ENCODE results near the gene WAS. TPM values are rescaled to one million over a fixed set of nuclear protein-coding genes. Genes with fewer than 3 reads are reported as not detected.
A peak's percentile ranks its signal among the peaks of the same experiment; 100 is the strongest.

The WAS gene
- total and polyA plus RNA-seq, 2 donors (not counting 1 experiment from before 2014, with no cell fraction given): 88.7 to 98.0 TPM

DNA sequence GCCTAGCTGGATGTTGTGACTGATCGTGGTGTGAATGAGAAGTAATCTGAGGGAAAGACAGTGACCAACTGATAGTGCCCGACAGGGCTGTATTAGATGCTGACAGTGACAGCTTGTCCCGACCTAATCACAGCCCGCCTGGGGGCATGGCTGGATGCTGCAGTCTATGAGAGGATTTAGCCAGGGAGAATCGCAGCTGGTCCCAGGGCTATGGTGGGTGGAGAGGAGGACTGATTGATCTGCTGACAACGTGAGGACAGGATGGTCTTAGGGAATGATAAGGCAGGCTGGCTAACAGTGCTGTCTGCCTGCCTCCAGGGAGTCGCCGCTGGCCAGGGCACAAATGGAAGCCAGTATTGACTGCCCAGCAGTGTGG lies 12.3 kb downstream of the WAS start:
- H3K27me3 Mint-ChIP-seq: no peaks in the 10 kb centered on the region
- no peak for ATAC-seq (ENCODE audit: low read depth)
- peak overlapping the region; percentile 79 for H3K4me2 ChIP-seq (replicated peaks; ENCODE audit: low read depth, low read length, poor library complexity, severe bottlenecking)
- peak overlapping the region; percentile 81 for H2AFZ ChIP-seq (ENCODE audit: insufficient read depth, low read depth, low read length, poor library complexity, severe bottlenecking)
- 5% methylated on average over 4 of the region's 8 CpGs for WGBS (ENCODE audit: insufficient coverage)
- no peaks in the 10 kb centered on the region for H3K9me3 ChIP-seq (ENCODE audit: control extremely low read depth in 1 of 3, control insufficient read depth in 2 of 3, insufficient read depth in 1 of 3, low read length in 2 of 3)
- H3K79me2 ChIP-seq (ENCODE audit: control insufficient read depth, insufficient read depth, low read length): peaks cover 7% of the 10 kb centered on the region
- no peaks in the 10 kb centered on the region for H3K9me3 Mint-ChIP-seq (ENCODE audit: insufficient read depth)
- intact Hi-C loops (cut with micrococcal nuclease): loop anchor here (1.0 to 5.0 kb wide), 9 partner anchors 13 to 215 kb away; partner anchors contain the start of genes HDAC6, SLC35A2, TBC1D25 and WAS
- TF ChIP-seq EZH2 (IDR thresholded peaks at IDR 0.05; ENCODE audit: borderline replicate concordance, insufficient read depth, low read depth, low read length, poor library complexity, severe bottlenecking): no peak
- no peak for TF ChIP-seq CTCF (IDR thresholded peaks at IDR 0.05)
- DNase-seq: no peak
- peak overlapping the region; percentile 93 for H3K27ac Mint-ChIP-seq
- ChIA-PET CTCF (interaction anchor here (1.2 to 2.1 kb wide), 2 partner anchors 13 to 48 kb away, joined by 4 to 7 read pairs; no protein-coding TSS in a partner anchor), POLR2A (interaction anchor here (1.3 to 1.6 kb wide), 2 partner anchors 12 to 41 kb away, joined by 4 to 7 read pairs; partner anchors contain the start of gene WAS)
- H3K4me1 ChIP-seq (ENCODE audit: control insufficient read depth in 2 of 2, insufficient read depth in 2 of 2, low read length in 2 of 2): peaks cover 7 to 16% of the 10 kb centered on the region in 2 donors
- H3K9ac ChIP-seq (ENCODE audit: low read length): peak overlapping the region; percentile 72
- no peaks in the 10 kb centered on the region for H4K20me1 ChIP-seq (ENCODE audit: control insufficient read depth, insufficient read depth, low read length, poor library complexity, severe bottlenecking)
- H3K4me1 Mint-ChIP-seq: peaks cover 16% of the 10 kb centered on the region
- peak overlapping the region; percentile 63 to 85 for H3K27ac ChIP-seq (ENCODE audit: low read length in 2 of 2)
- H3K4me3 Mint-ChIP-seq: peak overlapping the region; percentile 92
- peak overlapping the region; percentile 13 to 63 (median 60) for H3K4me3 ChIP-seq (ENCODE audit: control extremely low read depth in 1 of 5, extremely low read depth in 1 of 5, insufficient read depth in 1 of 5, low read depth in 2 of 5, low read length in 4 of 5)
- no peaks in the 10 kb centered on the region for H3K27me3 ChIP-seq (replicated peaks in 1 of 4; ENCODE audit: control extremely low read depth in 1 of 4, control insufficient read depth in 3 of 4, insufficient read depth in 4 of 4, low read length in 3 of 4)
- H3K36me3 ChIP-seq (replicated peaks in 1 of 2; ENCODE audit: control extremely low read depth in 1 of 2, control insufficient read depth in 1 of 2, extremely low read depth in 1 of 2, insufficient read depth in 2 of 2, low read length in 1 of 2): peaks cover 0 to 4% of the 10 kb centered on the region in 2 experiments

GRCh38 chrX:48696301-48696908 lies 12.8 kb downstream of the WAS start, which contains the start of gene SUV39H1:
TSS of gene SUV39H1 (plus strand) at chrX:48696734. CDS start at chrX:48696785, 51 bp downstream.
- under 1% methylated on average over 48 of the region's 66 CpGs for WGBS (ENCODE audit: insufficient coverage)

More at GRCh38 chrX:48696301-48696908, 12.8 kb downstream of the WAS start, which contains the start of gene SUV39H1:
- Mint-ChIP-seq H3K4me1 (peaks cover 16% of the 10 kb centered on the region), H3K4me3 (peak within 1 kb of the TSS; percentile 92), H3K27ac (peak within 1 kb of the TSS; percentile 93), H3K27me3 (no peaks in the 10 kb centered on the region), H3K9me3 (ENCODE audit: insufficient read depth) (no peaks in the 10 kb centered on the region)
- Histone ChIP-seq H3K9ac (ENCODE audit: low read length) (peak within 1 kb of the TSS; percentile 72), H4K20me1 (ENCODE audit: control insufficient read depth, insufficient read depth, low read length, poor library complexity, severe bottlenecking) (no peaks in the 10 kb centered on the region), H2AFZ (ENCODE audit: insufficient read depth, low read depth, low read length, poor library complexity, severe bottlenecking) (peak within 1 kb of the TSS; percentile 81), H3K4me2 (replicated peaks; ENCODE audit: low read depth, low read length, poor library complexity, severe bottlenecking) (peak within 1 kb of the TSS; percentile 79), H3K9me3 (ENCODE audit: control extremely low read depth in 1 of 3, control insufficient read depth in 2 of 3, insufficient read depth in 1 of 3, low read length in 2 of 3) (no peaks in the 10 kb centered on the region), H3K36me3 (replicated peaks in 1 of 2; ENCODE audit: control extremely low read depth in 1 of 2, control insufficient read depth in 1 of 2, extremely low read depth in 1 of 2, insufficient read depth in 2 of 2, low read length in 1 of 2) (peaks cover 0 to 6% of the 10 kb centered on the region in 2 experiments), H3K4me1 (ENCODE audit: control insufficient read depth in 2 of 2, insufficient read depth in 2 of 2, low read length in 2 of 2) (peaks cover 7 to 16% of the 10 kb centered on the region in 2 donors), H3K4me3 (ENCODE audit: control extremely low read depth in 1 of 5, extremely low read depth in 1 of 5, insufficient read depth in 1 of 5, low read depth in 2 of 5, low read length in 4 of 5) (peak within 1 kb of the TSS; percentile 13 to 63 (median 60)), H3K27ac (ENCODE audit: low read length in 2 of 2) (peak within 1 kb of the TSS; percentile 63 to 85), H3K79me2 (ENCODE audit: control insufficient read depth, insufficient read depth, low read length) (peaks cover 7% of the 10 kb centered on the region), H3K27me3 (replicated peaks in 1 of 4; ENCODE audit: control extremely low read depth in 1 of 4, control insufficient read depth in 3 of 4, insufficient read depth in 4 of 4, low read length in 3 of 4) (no peaks in the 10 kb centered on the region)
- intact Hi-C loops (cut with micrococcal nuclease): loop anchor here (1.0 to 5.0 kb wide), 9 partner anchors 13 to 215 kb away; partner anchors contain the start of genes HDAC6, SLC35A2, TBC1D25 and WAS
- peak; percentile 89 for DNase-seq
- TF ChIP-seq EZH2 (IDR thresholded peaks at IDR 0.05; ENCODE audit: borderline replicate concordance, insufficient read depth, low read depth, low read length, poor library complexity, severe bottlenecking) (no peak), CTCF (IDR thresholded peaks at IDR 0.05) (no peak)
- ChIA-PET POLR2A (interaction anchor here (0.7 to 1.6 kb wide), 3 partner anchors 13 to 242 kb away, joined by 3 to 7 read pairs (median 4); partner anchors contain the start of gene WAS), CTCF (interaction anchor here (1.2 to 2.1 kb wide), 2 partner anchors 13 to 48 kb away, joined by 4 to 7 read pairs; no protein-coding TSS in a partner anchor)
- ATAC-seq (ENCODE audit: low read depth): peak; percentile 95

Measured in B cell (primary cell).